GM04504 (cell line): ENCODE data around the gene NRF1.

Source experiments
- DNase-seq: peaks from one replicate; pipeline ENCODE4 v3.0.0-alpha.2; 2012; ENCODE audit warnings: low read depth

The NRF1 gene

GRCh38 chr7:129804111-129804889, 192.8 kb downstream of the NRF1 start:
- no peak for DNase-seq

GRCh38 chr7:129804890-129805719, 193.6 kb downstream of the NRF1 start:
- DNase-seq: no peak
